Measurements from ENCODE around the gene ANKRD13C. TPM values are rescaled to one million over a fixed set of nuclear protein-coding genes. Genes with fewer than 3 reads are reported as not detected.
"Not testable (repeated sequence)": the region's sequence is repeated elsewhere in the genome, so short reads cannot be mapped to it uniquely, and the experiment has no call there.

Gene ANKRD13C
- total RNA-seq, 1 donor from 2014 or later: 34.2 TPM

DNA sequence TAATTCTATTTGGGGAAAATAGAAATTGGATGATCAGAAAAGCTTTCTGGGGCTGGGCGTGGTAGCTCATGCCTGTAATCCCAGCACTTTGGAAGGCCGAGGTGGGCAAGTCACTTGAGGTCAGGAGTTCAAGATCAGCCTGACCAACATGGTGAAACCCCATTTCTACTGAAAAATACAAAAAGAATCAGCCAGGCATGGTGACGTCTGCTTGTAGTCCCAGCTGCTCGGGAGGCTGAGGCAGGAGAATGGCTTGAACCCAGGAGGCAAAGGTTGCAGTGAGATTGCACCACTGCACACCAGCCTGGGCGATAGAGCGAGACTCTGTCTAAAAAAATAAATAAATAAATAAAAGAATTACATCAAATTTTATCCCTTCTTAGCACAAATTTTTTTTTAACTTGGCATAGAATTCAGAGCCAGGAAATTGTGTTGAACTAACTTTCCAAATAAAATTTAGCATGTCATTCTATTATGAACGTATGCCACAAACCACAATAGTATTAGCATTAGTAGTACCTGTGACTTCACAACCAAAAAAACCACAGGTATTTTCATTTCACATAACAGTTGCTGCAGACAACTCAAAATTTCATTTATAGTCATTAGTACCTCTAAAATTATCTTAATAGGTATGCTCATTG is 4.5 kb upstream of the ANKRD13C start:
- DNase-seq (ENCODE audit: low read depth): peak; percentile 61

DNA sequence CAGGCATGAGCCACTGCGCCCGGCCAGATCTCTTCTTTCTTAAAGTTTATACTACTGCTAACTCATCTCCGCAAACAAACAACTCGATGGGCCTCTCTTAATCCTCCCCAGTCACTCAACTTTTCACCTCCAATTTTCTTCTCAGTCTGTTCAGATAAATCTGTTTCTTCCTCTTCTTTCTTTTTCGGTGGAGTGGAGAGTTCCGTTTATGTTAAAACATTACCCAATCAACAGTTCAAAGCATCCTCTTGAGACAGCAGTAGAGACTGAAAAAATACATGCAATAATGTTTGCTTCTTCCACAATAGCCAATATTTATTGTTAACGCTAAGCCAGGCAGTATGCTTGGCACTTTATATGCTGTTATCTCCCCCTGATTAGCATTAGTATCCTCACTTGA is 1.4 kb upstream of the ANKRD13C start:
- no peak for DNase-seq (ENCODE audit: low read depth)

DNA sequence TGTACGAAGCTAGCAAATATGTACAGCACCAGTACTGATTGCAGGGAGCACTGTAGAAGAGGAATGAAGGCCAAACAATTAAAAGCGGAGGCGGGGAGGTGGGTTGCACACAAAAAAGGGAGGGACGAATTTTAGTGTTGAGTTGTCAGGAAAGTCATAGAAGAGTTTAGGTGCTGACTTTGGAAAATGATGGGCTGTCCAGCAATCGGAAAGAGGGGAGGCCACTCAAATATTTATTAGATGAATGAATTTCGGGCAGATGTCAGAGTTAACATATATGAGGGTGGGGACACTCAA is 537 bp upstream of the ANKRD13C start:
- no peak for DNase-seq (ENCODE audit: low read depth)

DNA sequence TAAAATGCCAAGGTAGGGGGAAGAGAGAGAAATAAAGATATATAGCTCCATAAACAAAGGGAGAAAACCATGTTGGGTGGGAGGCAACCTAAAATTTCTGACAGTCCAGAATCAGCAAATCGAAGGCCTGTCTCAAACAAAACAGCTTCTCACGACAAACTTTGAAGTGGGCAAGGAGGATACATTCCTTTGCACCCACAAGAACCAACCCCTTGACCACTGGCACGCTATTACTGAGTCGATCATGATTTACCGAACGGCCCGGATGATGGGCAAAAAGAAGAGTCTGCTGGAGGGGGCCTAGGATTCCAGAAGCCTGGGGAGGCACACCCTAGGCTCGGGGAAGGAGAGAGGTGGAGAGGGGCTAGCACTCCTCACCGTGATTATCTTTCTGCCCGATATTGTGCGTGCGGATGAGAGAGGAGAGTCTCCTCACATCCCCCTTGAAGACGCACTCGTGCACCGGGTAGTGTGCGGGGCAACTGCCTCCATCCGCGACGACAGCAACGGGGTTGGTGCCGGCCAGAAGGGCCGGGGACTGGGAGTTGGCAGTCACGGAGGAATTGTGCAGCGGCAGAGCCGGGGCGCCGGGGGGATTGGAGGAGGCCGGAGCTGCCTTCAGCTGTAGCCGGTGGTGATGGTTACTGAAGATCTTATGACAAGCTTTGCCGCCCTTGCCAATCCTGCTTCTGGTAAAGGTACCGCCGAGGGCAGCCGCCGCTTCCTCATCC is 756 bp downstream of the ANKRD13C start:
- DNase-seq (ENCODE audit: low read depth): peak; percentile 83

DNA sequence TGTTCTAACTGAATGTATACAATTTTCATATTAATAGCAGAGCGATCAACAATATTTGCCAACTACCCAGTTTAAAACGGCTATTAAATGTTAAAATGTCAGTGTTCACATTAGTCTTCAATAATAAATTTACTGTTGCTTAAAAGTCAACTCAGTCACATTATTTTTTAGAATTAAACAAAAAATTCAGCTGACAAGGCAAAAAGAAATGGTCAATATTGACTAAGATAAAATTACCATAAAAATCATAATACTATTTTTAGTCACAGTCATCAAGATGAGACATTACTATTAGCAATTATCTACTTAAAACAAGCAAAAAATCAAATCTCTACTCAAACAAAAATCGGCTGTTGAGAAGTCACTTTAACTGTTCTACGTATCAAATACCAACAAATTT is 1.5 kb downstream of the ANKRD13C start:
- DNase-seq (ENCODE audit: low read depth): no peak

DNA sequence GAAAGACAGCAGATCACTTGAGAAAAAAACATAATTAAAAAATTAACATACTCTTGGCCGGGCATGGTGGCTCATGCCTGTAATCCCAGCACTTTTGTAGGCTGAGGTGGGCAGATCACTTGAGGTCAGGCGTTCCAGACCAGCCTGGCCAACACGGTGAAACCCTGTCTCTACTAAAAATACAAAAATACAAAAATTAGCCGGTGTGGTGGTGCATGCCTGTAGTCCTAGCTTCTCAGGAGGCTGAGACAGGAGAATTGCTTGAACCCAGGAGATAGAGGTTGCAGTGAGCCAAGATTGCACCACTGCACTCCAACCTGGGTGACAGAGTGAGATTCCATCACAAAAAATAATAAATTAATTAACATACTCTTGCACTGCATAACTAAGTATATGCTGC is 4.7 kb downstream of the ANKRD13C start:
- not testable (repeated sequence) for DNase-seq (ENCODE audit: low read depth)

DNA sequence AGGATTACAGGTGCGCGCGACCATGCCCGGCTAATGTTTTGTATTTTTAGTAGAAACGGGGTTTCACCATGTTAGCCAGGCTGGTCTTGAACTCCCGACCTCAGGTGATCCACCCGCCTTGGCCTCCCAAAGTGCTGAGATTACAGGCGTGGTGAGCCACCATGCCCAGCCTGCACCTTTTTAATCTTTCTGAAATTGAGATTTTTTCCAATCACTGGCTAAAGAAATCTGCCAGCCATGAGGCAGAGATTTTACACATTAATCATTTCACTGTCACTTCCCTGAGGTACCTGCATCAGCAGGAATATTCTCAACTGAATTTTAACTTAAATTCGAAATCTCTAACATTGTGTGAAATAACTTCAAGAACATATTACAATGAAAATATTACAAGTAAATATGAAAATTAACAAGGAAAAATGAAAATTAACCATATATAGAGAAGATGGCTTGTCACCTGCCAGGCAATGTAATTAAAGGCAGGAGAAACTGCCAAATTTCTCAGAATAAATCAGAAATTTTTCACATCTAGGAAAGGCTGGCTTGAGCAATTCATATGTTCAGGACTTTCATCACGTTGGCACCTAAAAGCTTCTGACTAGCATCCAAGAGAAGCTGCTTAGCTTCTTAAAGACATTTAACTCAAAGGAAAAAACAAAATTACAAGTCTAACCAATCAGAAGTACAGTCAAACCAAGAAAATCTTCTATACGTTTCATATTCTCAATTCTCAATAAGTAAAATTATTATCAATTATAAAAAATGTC is 5.9 kb downstream of the ANKRD13C start:
- no peak for DNase-seq (ENCODE audit: low read depth)

DNA sequence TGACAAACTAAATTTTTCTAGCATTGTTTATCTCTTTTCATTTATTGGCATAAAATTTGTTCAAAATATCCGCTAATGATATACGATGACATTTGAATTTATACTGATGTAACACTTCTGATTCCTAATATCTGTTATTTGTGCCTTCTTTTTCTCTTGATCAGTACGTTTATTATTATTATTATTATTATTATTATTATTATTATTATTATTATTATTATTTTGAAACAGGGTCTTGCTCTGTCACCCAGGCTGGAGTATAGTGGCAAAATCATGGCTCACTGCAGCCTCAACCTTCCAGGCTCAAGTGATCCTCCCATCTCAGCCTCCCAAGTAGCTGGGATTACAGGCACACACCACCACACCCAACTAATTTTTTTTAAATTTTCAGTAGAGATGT is 14.9 kb downstream of the ANKRD13C start:
- DNase-seq (ENCODE audit: low read depth): not testable (repeated sequence)

DNA sequence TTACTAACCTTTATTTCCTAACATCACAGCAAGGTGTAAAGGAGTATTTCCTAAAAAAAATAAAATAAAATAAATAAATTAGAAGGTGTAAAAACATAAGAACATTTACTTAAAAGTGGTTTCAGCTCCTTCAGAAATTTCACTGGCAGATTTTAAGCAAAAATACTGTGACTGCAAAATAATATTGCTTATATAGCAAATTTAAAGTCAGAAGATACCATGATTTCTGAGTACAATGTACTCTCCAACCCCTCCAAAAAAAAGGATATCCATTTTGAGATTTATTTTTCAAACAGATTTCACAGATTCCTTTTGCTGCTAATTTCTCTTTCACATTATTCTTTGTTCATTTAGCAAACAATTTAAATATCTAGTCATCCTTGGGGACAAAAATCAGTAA is 18.5 kb downstream of the ANKRD13C start:
- DNase-seq (ENCODE audit: low read depth): no peak

DNA sequence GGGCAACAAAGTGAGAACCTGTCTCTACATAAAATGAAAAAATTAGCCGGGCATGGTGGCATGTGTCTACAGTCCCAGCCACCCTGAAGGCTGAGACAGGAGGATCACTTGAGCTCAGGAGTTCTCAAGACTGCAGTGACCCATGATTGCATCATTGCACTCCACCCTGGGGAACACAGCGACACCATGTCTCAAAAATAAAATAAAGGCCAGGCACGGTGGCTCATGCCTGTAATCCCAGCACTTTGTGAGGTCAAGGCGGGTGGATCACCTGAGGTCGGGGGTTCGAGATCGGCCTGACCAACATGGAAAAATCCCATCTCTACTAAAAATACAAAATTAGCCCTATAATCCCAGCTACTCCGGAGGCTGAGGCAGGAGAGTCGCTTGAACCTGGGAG is 20.1 kb downstream of the ANKRD13C start:
- no peak for DNase-seq (ENCODE audit: low read depth)

DNA sequence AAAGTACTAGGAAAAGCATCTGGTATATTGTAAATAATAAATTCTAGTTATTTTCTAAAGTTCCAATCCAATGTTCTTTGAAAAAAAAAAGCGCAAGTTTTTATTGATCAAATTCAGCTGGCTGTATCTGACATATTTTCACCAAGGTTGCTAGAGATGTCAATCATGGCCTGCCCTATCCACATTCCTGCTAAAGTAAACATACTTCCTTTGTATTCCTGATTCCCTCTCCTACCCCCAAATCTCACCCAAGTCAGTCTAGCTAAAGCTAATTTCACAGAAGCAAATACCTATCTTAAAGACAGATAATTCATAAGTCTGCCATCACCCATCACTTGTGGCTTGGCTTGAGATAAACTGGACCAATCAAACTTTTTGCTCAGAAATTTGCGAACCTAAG is 21.3 kb downstream of the ANKRD13C start:
- no peak for DNase-seq (ENCODE audit: low read depth)

DNA sequence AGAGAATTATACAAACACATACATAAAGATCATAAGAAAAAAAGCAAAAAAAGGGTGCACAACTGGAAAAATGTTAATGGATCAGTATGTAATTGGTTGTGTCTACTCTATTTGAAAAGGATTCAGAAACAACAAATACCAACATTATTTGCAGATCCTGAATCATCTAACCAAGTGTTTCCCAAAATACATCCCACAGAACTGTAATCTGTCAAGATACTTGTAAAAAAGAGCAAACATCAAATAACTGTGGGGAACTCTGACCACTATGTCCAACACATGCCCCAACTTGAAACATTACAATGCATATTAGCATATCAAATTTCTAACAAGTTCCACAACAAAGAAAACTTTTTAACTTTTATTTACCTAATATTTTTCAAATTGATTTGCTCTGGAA is 22.6 kb downstream of the ANKRD13C start:
- peak; percentile 18 for DNase-seq (ENCODE audit: low read depth)

DNA sequence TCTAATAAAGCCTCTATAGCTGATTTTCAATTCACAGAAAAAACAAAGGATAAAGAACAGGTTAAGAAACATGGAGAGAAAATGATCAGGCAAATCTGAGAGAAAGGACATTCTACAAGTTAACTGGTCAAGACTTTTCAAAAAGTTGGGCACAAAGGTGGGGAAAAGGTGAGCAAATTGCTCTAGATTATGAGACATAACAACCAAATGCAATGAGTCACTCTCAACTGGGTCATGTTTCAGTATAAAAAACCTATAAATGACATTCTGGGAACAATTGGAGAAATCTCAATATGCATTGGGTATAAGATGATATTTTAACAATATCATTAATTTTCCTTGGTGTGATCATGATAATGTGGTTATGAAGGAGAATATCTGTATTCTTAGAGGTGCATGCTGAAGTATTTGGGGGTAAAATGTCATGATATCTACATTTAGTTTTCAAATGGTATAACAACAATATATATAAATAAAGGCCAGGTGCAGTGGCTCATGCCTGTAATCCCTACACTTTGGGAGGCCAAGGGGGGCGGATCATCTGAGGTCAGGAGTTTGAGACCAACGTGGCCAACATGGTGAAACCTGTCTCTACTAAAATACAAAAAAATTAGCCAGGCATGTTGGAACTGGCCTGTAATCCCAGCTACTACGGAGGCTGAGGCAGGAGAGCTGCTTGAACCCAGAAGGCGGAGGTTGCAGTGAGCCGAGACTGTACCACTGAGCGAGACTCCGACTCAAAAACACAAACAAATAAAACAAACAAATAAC is 27.0 kb downstream of the ANKRD13C start:
- peak; percentile 54 for DNase-seq (ENCODE audit: low read depth)

DNA sequence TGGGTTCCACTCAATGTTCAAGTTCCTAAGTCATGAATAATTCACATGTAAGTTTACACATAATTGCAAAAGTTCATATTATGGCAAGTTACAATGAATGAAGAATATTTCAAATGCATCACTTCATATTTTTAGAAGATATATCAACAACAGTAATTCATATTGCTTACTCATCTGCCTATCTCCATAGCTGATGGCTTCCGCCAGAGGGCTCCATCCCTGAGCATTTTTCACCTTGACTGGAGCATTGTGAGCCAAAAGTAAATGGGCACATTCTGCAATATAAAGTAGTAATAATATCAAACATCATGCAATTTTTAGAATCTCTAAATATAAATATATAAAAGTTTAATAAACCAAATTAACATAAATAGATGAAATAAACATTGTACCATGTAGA is 29.8 kb downstream of the ANKRD13C start:
- DNase-seq (ENCODE audit: low read depth): no peak

DNA sequence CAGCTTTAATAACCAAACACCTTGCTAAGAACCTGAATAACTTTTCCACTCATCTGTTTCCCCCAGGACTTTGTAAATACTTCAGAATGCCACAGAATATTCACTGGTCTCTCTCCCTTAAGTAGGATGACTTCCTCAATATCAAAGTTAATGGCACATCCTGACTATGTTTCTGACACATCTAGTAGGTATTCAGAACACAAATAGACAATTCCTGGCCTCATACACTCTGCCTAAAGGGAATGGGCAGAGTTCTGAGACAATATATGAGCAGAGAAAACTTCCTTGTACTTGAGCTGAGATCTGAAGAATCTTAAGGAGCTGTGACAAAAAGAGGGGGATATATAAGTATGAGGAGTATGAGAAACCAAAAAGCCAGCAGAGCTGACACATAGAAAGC is 34.8 kb downstream of the ANKRD13C start:
- peak; percentile 85 for DNase-seq (ENCODE audit: low read depth)

DNA sequence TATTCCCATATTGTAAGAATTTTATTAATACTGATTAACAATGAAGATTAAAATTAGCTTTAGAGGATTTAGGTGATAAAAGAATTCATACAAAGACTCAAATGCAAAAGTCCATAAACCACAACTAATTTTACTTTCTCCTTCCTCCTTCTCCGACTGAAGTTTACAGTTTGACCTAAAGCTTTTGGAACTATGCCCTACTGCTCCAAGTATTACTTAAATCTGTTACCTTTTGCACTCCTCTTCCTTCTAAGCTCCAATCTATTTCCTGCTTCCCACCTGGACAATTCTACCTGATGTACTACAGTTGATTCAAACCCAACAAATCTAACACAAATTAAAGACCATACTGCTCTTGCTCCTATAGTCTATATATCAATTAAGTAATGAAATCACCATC is 36.3 kb downstream of the ANKRD13C start:
- no peak for DNase-seq (ENCODE audit: low read depth)

DNA sequence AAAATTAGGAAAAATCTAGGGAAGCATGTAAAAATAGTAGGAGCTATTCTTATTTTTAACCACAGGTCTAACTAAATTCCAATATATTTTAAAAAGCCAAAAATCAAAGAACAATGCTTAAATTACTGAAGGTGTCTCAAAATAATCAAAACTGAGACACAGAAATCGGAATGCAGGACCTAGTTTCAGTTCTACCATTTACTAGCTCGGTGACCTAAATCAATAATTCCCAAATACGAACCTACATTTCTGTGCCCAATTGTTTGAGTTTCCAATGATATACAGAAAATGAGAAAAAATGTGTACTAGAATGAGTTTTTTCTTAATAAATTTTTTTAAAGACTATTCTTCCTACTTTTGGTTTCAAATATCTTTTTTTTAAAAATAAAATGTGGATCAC is 37.4 kb downstream of the ANKRD13C start:
- no peak for DNase-seq (ENCODE audit: low read depth)

DNA sequence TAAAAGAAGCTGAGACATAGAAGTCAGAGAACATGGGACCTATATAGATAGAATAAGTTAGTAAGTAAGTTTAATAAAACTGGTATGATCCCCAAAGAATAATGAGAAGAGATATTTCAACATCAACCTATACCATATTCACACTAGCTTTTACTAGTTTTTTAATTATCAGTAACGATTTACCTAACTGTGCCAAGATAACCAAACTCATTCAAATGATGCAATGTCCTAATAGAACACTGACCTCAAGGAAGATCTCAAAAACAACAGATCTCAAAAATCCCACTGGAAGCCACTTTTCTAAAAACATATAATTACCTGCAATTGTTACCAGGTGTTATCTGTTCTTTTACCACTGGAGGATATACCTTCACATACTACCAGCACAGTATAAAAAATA is 38.7 kb downstream of the ANKRD13C start:
- no peak for DNase-seq (ENCODE audit: low read depth)

DNA sequence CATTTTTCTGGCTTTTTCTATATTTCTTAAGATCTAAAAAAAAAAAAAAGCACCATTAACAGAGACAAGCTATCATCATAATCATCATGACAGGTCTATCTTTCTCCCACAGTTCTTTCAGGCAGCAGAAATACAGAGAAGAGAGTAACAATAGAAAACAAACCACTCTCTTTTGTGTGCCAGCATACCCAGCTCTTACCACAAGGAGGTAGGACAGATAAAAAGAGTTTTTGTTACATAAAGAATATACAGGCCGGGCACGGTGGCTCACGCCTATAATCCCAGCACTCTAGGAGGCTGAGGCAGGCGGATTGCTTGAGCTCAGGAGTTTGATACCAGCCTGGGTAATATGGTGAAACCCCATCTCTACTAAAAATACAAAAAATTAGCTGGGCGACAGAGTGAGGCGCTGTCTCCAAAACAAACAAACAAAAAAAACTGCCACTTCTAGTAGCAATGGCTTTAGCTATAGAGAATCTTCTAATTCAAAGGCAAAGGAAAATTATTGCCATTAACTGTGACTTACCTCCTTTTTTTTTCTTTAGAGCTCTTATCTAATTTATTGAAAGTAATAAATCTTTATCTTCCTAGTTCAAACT is 39.7 kb downstream of the ANKRD13C start:
- no peak for DNase-seq (ENCODE audit: low read depth)

DNA sequence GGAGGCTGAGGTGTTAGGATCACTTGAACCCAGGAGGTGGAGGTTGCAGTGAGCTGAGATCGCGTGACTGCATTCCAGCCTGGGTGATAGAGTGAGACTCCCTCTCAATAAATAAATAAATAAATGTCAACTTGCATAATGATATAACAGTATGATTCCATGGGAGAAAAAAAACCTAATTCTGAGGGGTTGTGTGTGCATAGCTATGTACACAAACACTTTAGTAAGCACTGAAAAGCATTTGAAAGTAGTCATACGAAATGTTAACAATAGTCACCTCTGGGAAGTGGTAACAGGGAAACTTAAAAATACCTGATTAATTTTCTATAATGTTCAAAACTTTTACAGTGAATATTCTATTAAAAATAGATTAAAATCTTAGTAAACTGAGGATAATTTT is 43.2 kb downstream of the ANKRD13C start:
- no peak for DNase-seq (ENCODE audit: low read depth)

DNA sequence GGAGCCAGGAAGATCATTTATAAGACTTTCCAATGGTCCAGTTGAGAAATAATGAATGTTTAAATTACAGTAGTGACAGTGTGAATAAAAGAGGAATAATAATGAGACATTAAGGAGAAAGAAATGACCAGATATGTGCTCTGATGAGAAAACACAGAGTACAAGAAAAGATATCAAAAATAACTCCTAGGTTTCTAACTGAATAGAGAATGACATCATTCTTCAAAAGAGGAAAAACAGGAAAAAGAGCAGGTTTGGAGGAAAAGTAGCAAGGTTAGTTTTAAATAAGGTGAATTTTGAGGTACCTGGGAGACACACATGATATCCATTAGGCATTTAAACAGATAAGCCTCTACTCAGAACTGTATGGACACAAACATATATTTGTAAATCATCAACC is 55.0 kb downstream of the ANKRD13C start:
- DNase-seq (ENCODE audit: low read depth): no peak

DNA sequence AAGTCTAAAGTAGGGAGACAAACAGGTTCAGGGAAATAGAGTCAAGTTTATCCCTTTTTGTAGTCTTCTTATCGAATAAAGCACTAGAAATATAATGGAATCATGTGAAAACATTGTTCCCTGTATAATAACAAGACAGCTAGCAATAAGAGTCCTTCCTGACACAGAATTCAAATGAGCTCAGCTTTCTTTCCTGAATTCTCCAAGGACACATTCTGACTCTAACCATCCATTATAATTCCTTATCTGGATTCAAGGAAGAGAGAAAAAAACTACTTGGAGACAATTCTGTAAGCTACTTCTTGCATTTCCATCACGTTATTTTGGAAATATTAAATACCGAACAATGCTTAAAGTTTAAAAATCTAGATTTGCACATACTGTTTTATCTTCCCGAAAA is 58.8 kb downstream of the ANKRD13C start:
- DNase-seq (ENCODE audit: low read depth): no peak
